Measurements from ENCODE around the gene EID3. TPM values are rescaled to one million over a fixed set of nuclear protein-coding genes. Genes with fewer than 3 reads are reported as not detected.

EID3 gene
- polyA plus RNA-seq, 1 donor from 2014 or later, result 0.37 TPM

GRCh38 chr12:104336115-104336514 is 32.6 kb downstream of the EID3 start:
- Histone ChIP-seq H3K79me2 (replicated peaks; ENCODE audit: insufficient read depth, low read length) (no peaks in the 10 kb centered on the region), H3K27me3 (ENCODE audit: insufficient read depth, low read depth, low read length) (no peaks in the 10 kb centered on the region), H2AFZ (ENCODE audit: low read depth, low read length) (no peak overlapping the region), H3K4me2 (ENCODE audit: low read length) (no peak overlapping the region), H3K27ac (ENCODE audit: low read length) (no peak overlapping the region), H4K20me1 (ENCODE audit: insufficient read depth) (no peaks in the 10 kb centered on the region), H3F3A (ENCODE audit: insufficient read depth, low read length, poor library complexity, severe bottlenecking) (no peaks in the 10 kb centered on the region), H3K36me3 (ENCODE audit: insufficient read depth, low read length) (peaks cover 7% of the 10 kb centered on the region), H3K9me3 (ENCODE audit: low read length) (no peaks in the 10 kb centered on the region), H3K9ac (ENCODE audit: low read length) (no peak overlapping the region), H3K4me3 (ENCODE audit: low read length) (no peak overlapping the region), H3K9me2 (ENCODE audit: insufficient read depth, low read length) (no peaks in the 10 kb centered on the region)
- TF ChIP-seq SMC3 (conservative IDR thresholded peaks at IDR 0.05; ENCODE audit: poor library complexity), result no peak
- TF ChIP-seq EP300 (conservative IDR thresholded peaks at IDR 0.05; ENCODE audit: poor library complexity, severe bottlenecking), result no peak
- TF ChIP-seq CTCF (IDR thresholded peaks at IDR 0.05; ENCODE audit: poor library complexity, severe bottlenecking), result no peak
- no peak for TF ChIP-seq TAF1 (IDR thresholded peaks at IDR 0.05; ENCODE audit: low read depth)
- no peak for TF ChIP-seq REST (IDR thresholded peaks at IDR 0.05; ENCODE audit: borderline replicate concordance)
- no peak for TF ChIP-seq EZH2 (IDR thresholded peaks at IDR 0.05; ENCODE audit: borderline replicate concordance, insufficient read depth, low read length, poor library complexity, severe bottlenecking)
- TF ChIP-seq POLR2AphosphoS5 (IDR thresholded peaks at IDR 0.05), result no peak
- no peak for TF ChIP-seq MXI1 (conservative IDR thresholded peaks at IDR 0.05; ENCODE audit: poor library complexity, severe bottlenecking)
- TF ChIP-seq RAD21 (conservative IDR thresholded peaks at IDR 0.05), result no peak

GRCh38 chr12:104337030-104337558 is 33.6 kb downstream of the EID3 start:
- no peaks in the 10 kb centered on the region for H4K20me1 ChIP-seq (ENCODE audit: insufficient read depth)
- no peak overlapping the region for H3K27ac ChIP-seq (ENCODE audit: low read length)
- H3K79me2 ChIP-seq (replicated peaks; ENCODE audit: insufficient read depth, low read length), result no peaks in the 10 kb centered on the region
- peaks cover 7% of the 10 kb centered on the region for H3K36me3 ChIP-seq (ENCODE audit: insufficient read depth, low read length)
- H3K4me3 ChIP-seq (ENCODE audit: low read length), result no peak overlapping the region
- H3K27me3 ChIP-seq (ENCODE audit: insufficient read depth, low read depth, low read length), result no peaks in the 10 kb centered on the region
- TF ChIP-seq TAF1 (IDR thresholded peaks at IDR 0.05; ENCODE audit: low read depth) (no peak), SMC3 (conservative IDR thresholded peaks at IDR 0.05; ENCODE audit: poor library complexity) (no peak), EP300 (conservative IDR thresholded peaks at IDR 0.05; ENCODE audit: poor library complexity, severe bottlenecking) (no peak), EZH2 (IDR thresholded peaks at IDR 0.05; ENCODE audit: borderline replicate concordance, insufficient read depth, low read length, poor library complexity, severe bottlenecking) (no peak), MXI1 (conservative IDR thresholded peaks at IDR 0.05; ENCODE audit: poor library complexity, severe bottlenecking) (no peak), CTCF (IDR thresholded peaks at IDR 0.05; ENCODE audit: poor library complexity, severe bottlenecking) (no peak), REST (IDR thresholded peaks at IDR 0.05; ENCODE audit: borderline replicate concordance) (no peak)
- H3K9me3 ChIP-seq (ENCODE audit: low read length), result no peaks in the 10 kb centered on the region
- H3K9me2 ChIP-seq (ENCODE audit: insufficient read depth, low read length), result no peaks in the 10 kb centered on the region
- H2AFZ ChIP-seq (ENCODE audit: low read depth, low read length), result no peak overlapping the region
- no peaks in the 10 kb centered on the region for H3F3A ChIP-seq (ENCODE audit: insufficient read depth, low read length, poor library complexity, severe bottlenecking)
- H3K9ac ChIP-seq (ENCODE audit: low read length), result no peak overlapping the region
- H3K4me2 ChIP-seq (ENCODE audit: low read length), result no peak overlapping the region

Measured in neural cell (in vitro differentiated cells).